ENCODE measurements around the gene PXK.

GRCh38 chr3:58434990-58435389, 102.3 kb downstream of the PXK start:
- TF ChIP-seq, protein P1, sequence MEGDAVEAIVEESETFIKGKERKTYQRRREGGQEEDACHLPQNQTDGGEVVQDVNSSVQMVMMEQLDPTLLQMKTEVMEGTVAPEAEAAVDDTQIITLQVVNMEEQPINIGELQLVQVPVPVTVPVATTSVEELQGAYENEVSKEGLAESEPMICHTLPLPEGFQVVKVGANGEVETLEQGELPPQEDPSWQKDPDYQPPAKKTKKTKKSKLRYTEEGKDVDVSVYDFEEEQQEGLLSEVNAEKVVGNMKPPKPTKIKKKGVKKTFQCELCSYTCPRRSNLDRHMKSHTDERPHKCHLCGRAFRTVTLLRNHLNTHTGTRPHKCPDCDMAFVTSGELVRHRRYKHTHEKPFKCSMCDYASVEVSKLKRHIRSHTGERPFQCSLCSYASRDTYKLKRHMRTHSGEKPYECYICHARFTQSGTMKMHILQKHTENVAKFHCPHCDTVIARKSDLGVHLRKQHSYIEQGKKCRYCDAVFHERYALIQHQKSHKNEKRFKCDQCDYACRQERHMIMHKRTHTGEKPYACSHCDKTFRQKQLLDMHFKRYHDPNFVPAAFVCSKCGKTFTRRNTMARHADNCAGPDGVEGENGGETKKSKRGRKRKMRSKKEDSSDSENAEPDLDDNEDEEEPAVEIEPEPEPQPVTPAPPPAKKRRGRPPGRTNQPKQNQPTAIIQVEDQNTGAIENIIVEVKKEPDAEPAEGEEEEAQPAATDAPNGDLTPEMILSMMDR (conservative IDR thresholded peaks at IDR 0.05; ENCODE audit: low read length), result no peak
- TF ChIP-seq EZH2phosphoT487 (IDR thresholded peaks at IDR 0.05; ENCODE audit: borderline replicate concordance, low read depth, low read length), result no peak

Measured in OCI-LY7 (cell line).